ENCODE results near the gene GRM8. TPM values are rescaled to one million over a fixed set of nuclear protein-coding genes. Genes with fewer than 3 reads are reported as not detected.
A peak's percentile ranks its signal among the peaks of the same experiment; 100 is the strongest.

GRM8 gene
- total and polyA plus RNA-seq, 2 donors, result 0.48 to 2.1 TPM

GRCh38 chr7:127251465-127252376 is 1.0 kb downstream of the GRM8 start:
- Histone ChIP-seq H3K27ac (ENCODE audit: low read depth) (no peak overlapping the region), H3K4me1 (ENCODE audit: insufficient read depth) (no peaks in the 10 kb centered on the region), H3K4me3 (ENCODE audit: low read depth, low read length) (peak overlapping the region; percentile 55), H3K36me3 (ENCODE audit: insufficient read depth) (no peaks in the 10 kb centered on the region)
- no peak for DNase-seq (ENCODE audit: extremely low spot score)
- WGBS, result under 1% methylated on average over 81 of the region's 81 CpGs

- Histone ChIP-seq H3K36me3 (ENCODE audit: insufficient read depth) (no peaks in the 10 kb centered on the region), H3K27ac (ENCODE audit: low read depth) (no peak overlapping the region), H3K4me3 (ENCODE audit: low read depth, low read length) (peak overlapping the region; percentile 55), H3K4me1 (ENCODE audit: insufficient read depth) (no peaks in the 10 kb centered on the region)
- 5% methylated on average over 23 of the region's 23 CpGs for WGBS
- DNase-seq (ENCODE audit: extremely low spot score), result no peak
Measured at GRCh38 chr7:127251036-127251464, 1.7 kb downstream of the GRM8 start.

DNA sequence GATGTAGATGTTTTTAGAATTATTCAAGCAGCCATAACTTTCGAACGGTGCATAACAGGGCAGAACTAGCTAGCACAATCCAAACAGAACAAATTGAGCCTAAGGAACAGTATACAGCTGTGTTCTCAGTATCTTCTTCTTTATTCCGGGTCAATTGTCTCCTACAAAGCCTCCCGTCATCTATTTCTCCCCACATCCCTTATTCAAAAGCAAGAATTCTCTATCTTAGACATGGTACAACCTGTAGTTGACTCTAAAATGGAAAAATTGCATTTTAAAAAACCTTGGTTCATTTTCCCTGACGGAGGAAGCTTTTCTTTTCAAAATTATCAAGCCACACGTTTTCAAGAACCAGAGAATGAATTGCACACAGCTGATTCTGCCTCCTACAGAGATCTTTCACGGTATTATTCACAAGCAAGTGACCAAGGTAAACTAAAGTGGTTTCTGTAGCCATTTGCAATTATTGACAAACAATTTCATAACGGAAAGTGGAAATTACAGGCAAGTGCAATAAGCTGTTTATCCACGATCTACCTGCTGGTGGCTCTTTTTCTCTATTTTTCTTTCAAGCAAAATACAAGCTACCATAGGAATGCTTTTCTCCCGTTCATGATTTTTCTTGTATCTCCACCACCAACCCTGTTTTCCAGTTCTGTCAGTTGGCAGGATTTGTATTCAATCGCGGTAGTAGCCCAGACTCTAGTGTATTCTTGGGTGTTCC is 2.3 kb downstream of the GRM8 start:
- H3K4me3 ChIP-seq (ENCODE audit: low read depth, low read length), result no peak overlapping the region
- no peak for DNase-seq (ENCODE audit: extremely low spot score)
- 18% methylated on average over 12 of the region's 12 CpGs for WGBS
- H3K27ac ChIP-seq (ENCODE audit: low read depth), result no peak overlapping the region
- no peaks in the 10 kb centered on the region for H3K36me3 ChIP-seq (ENCODE audit: insufficient read depth)
- H3K4me1 ChIP-seq (ENCODE audit: insufficient read depth), result no peaks in the 10 kb centered on the region

GRCh38 chr7:127245607-127246006 is 7.1 kb downstream of the GRM8 start:
- Histone ChIP-seq H3K36me3 (ENCODE audit: insufficient read depth) (no peaks in the 10 kb centered on the region), H3K27ac (ENCODE audit: low read depth) (no peak overlapping the region), H3K4me3 (ENCODE audit: low read depth, low read length) (no peak overlapping the region), H3K4me1 (ENCODE audit: insufficient read depth) (no peaks in the 10 kb centered on the region)
- 35% methylated on average over 1 of the region's 1 CpG for WGBS
- no peak for DNase-seq (ENCODE audit: extremely low spot score)

DNA sequence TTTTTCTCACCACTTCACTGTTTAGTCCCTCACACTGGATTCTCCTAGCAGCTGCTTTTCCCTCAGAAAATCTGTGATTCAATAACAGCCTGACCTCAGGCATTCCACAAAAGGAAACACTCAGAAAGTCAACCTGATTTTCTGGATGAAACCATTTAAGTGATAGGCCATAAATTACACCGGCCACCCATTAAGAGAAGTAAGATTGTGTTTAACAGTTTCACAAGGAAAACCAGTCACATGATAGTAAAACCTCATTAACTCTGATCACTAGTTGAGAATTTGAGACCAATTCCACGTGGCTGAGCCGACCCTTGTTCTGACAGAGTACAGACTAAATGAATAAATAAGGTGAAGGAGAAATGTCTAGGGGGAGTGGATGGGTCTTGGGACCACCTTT is 7.7 kb downstream of the GRM8 start:
- no peak for DNase-seq (ENCODE audit: extremely low spot score)
- Histone ChIP-seq H3K4me1 (ENCODE audit: insufficient read depth) (no peaks in the 10 kb centered on the region), H3K27ac (ENCODE audit: low read depth) (no peak overlapping the region), H3K4me3 (ENCODE audit: low read depth, low read length) (no peak overlapping the region), H3K36me3 (ENCODE audit: insufficient read depth) (no peaks in the 10 kb centered on the region)
- 38% methylated on average over 3 of the region's 3 CpGs for WGBS

DNA sequence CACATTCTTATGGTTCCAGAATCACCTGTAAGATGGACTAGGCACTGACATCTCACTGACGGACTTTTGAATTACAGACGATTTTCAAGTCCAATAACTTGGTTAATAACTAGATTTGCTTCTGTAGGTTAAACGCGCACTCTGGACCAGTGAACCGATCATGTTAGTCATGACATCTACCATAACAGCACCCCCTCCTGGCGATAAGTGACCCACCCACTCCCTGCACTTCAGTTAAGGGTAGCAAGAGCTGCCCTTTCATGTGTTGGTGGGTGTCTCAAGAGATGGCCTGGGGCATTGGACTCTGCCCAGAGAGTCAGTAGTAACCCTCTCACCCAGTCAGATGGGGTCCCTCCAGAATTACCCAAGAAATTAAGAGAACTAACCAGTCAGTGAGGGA is 12.9 kb downstream of the GRM8 start:
- DNase-seq (ENCODE audit: extremely low spot score), result no peak
- Histone ChIP-seq H3K4me3 (ENCODE audit: low read depth, low read length) (no peak overlapping the region), H3K27ac (ENCODE audit: low read depth) (no peak overlapping the region), H3K4me1 (ENCODE audit: insufficient read depth) (no peaks in the 10 kb centered on the region), H3K36me3 (ENCODE audit: insufficient read depth) (no peaks in the 10 kb centered on the region)
- 69% methylated on average over 6 of the region's 6 CpGs for WGBS

- WGBS, result 70% methylated on average over 2 of the region's 2 CpGs
- no peaks in the 10 kb centered on the region for H3K4me1 ChIP-seq (ENCODE audit: insufficient read depth)
- DNase-seq (ENCODE audit: extremely low spot score), result no peak
- no peaks in the 10 kb centered on the region for H3K36me3 ChIP-seq (ENCODE audit: insufficient read depth)
- no peak overlapping the region for H3K4me3 ChIP-seq (ENCODE audit: low read depth, low read length)
- H3K27ac ChIP-seq (ENCODE audit: low read depth), result no peak overlapping the region
Measured at GRCh38 chr7:127233630-127234029, 19.1 kb downstream of the GRM8 start.

DNA sequence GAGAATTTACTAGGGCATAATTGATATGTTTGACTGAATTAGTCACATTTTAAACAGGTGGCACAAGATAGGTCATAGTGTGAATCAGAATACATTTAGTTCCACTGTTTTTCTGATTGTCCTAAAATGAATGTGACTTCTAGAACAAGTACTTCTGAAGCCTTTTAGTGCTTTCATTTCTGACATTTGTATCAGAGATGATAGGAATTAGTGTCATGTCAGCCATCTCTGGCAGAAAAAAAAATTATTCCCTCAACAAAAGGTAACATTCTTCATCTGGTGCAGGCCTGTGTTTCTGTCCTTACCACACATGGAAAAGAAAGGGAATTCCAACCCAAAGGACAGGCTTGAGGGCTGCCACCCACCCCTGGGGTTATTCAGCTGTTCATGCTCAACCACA is 21.3 kb downstream of the GRM8 start:
- no peak overlapping the region for H3K4me3 ChIP-seq (ENCODE audit: low read depth, low read length)
- DNase-seq (ENCODE audit: extremely low spot score), result no peak

DNA sequence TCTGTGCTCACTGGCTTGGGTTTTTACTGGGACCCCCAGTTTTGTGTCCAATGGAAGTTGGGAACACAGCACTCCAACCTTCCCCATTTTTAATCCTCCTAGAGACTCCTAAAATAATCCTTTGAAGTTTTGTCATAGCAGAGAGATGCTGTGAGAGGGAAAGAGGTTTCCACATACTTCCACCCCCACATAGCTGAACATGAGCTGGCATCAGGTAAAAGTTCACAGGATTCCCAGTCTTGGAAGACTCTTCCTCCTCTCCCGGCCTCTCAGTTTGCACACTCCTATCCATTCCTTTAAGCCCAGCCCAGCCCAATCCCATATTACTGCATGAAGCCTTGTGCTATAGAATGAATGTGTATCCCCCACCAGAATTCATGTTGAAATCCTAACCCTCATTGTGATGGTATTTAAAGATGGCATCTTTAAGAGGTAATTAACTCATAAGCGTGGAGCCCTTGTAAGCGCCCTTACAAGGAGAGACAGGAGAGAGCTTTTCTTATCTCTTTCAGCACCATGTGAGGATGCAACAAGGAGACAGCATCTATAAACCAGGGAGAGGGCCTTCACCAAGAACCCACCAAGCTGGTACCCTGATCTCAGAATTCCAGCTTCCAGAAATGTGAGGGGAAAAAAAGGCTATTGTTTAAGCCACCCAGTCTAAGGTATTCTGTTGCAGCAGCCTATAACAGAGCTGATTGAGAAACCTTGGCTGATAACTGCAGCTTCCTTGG is 22.4 kb downstream of the GRM8 start:
- DNase-seq (ENCODE audit: extremely low spot score), result no peak
- Histone ChIP-seq H3K36me3 (ENCODE audit: insufficient read depth) (no peaks in the 10 kb centered on the region), H3K27ac (ENCODE audit: low read depth) (no peak overlapping the region), H3K4me1 (ENCODE audit: insufficient read depth) (no peaks in the 10 kb centered on the region), H3K4me3 (ENCODE audit: low read depth, low read length) (no peak overlapping the region)
- WGBS, result 75% methylated on average over 3 of the region's 3 CpGs

More for the DNA sequence above, 21.3 kb downstream of the GRM8 start:
- H3K36me3 ChIP-seq (ENCODE audit: insufficient read depth), result no peaks in the 10 kb centered on the region
- H3K27ac ChIP-seq (ENCODE audit: low read depth), result no peak overlapping the region
- H3K4me1 ChIP-seq (ENCODE audit: insufficient read depth), result no peaks in the 10 kb centered on the region

- no peak for DNase-seq (ENCODE audit: extremely low spot score)
- H3K27ac ChIP-seq (ENCODE audit: low read depth), result no peak overlapping the region
- H3K36me3 ChIP-seq (ENCODE audit: insufficient read depth), result no peaks in the 10 kb centered on the region
- H3K4me1 ChIP-seq (ENCODE audit: insufficient read depth), result no peaks in the 10 kb centered on the region
- no peak overlapping the region for H3K4me3 ChIP-seq (ENCODE audit: low read depth, low read length)
- WGBS, result 36% methylated on average over 10 of the region's 10 CpGs
Measured at GRCh38 chr7:127226685-127227374, 25.9 kb downstream of the GRM8 start.

DNA sequence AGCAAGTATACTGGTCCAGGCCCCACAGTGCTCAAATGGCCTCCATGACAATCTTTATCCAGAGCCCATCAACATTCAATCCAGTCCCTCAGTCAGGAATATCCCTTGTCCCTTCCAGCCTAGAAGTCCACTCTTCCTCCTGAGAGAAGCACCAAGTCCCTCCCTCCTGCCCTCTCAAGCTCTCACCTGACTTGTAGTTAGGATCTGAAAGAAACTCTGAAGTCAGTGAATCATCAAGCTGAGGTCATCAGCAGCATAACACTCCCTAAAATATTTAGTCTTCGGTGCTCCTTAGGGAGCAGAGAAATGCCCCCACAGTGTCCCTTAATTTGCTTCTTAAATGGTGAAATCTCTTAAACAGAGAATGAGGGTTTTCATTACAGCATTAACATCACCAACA is 31.0 kb downstream of the GRM8 start:
- WGBS, result 92% methylated on average over 1 of the region's 1 CpG
- no peak for DNase-seq (ENCODE audit: extremely low spot score)

DNA sequence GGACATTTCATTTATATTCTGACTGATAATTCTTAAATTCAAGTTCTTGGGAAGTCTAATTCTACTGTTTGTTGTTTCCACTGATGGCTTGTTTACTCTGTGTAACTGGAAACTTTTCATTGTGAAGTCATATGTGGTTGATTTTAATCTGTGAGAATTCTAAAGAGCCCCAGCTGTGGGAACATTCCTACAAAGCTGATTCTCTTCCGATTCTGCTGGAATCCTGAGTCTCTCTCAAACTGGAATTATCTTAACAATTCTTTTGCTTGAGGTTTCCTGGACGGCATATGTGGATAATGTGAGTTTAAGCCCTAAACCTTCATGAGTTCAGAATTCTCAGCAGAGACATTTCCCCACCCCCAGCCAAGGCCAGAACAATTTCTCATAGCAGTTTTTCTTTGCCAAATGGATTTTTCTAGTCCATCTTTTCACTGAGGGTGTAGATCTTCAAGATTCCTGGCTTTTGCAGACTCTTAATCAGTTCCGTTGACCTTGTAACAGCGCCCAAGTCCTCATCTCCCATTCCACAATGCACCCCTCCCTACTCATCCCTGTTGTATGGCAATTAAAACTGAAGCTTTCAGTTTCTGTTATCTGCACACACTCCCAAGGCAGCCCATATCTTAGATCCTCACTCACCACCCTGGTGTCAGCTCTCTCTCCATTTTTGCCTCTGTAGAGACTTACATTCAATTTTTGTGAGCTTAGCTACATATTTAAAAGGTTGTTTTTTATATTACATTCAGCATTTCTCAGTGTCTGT is 37.6 kb downstream of the GRM8 start:
- Histone ChIP-seq H3K4me1 (ENCODE audit: insufficient read depth) (no peaks in the 10 kb centered on the region), H3K27ac (ENCODE audit: low read depth) (no peak overlapping the region), H3K36me3 (ENCODE audit: insufficient read depth) (no peaks in the 10 kb centered on the region), H3K4me3 (ENCODE audit: low read depth, low read length) (no peak overlapping the region)
- DNase-seq (ENCODE audit: extremely low spot score), result no peak
- 57% methylated on average over 4 of the region's 4 CpGs for WGBS

More for the DNA sequence above, 31.0 kb downstream of the GRM8 start:
- Histone ChIP-seq H3K4me3 (ENCODE audit: low read depth, low read length) (no peak overlapping the region), H3K27ac (ENCODE audit: low read depth) (no peak overlapping the region), H3K4me1 (ENCODE audit: insufficient read depth) (no peaks in the 10 kb centered on the region), H3K36me3 (ENCODE audit: insufficient read depth) (no peaks in the 10 kb centered on the region)

Data from urinary bladder (tissue), 4 donors.